HepG2 (cell line): ENCODE measurements around the gene TGM1.

Experiments used
- AKAP8 ChIP-seq: sonication (generic); formaldehyde crosslinking; IDR thresholded peaks from 2 replicates; pipeline ENCODE4 v1.5.1; 2020; ENCODE audit warnings: mild to moderate bottlenecking, missing genetic modification reagents
- BHLHE40 ChIP-seq: IDR thresholded peaks from 2 replicates; pipeline ENCODE4 v1.6.1; 2011; ENCODE audit warnings: low read length, improper control_type of control experiment
- MTF2 ChIP-seq: sonication (generic); formaldehyde crosslinking; IDR thresholded peaks from 2 replicates; pipeline ENCODE4 v1.5.0; 2020; ENCODE audit warnings: missing genetic modification reagents, borderline replicate concordance
- POLR2G ChIP-seq: fragments of 200-400 bp; formaldehyde crosslinking; IDR thresholded peaks from 2 replicates; pipeline ENCODE4 v1.6.1; 2018; ENCODE audit warnings: mild to moderate bottlenecking, low read depth, low read length, moderate library complexity
- SIN3A ChIP-seq: IDR thresholded peaks from 2 replicates; pipeline ENCODE4 v1.6.1; 2011; ENCODE audit warnings: low read depth, mild to moderate bottlenecking, control low read depth, low read length, borderline replicate concordance
- SP1 ChIP-seq, 2 experiments: fragments of 450-650 bp in 1 of 2; sonication (generic) in 1 of 2; formaldehyde crosslinking in 1 of 2; IDR thresholded peaks; 2 replicates each; pipeline versions ENCODE4 v1.4.0 to v1.6.1; 2016 to 2020; ENCODE audit warnings: missing genetic modification reagents in 1 of 2
- TAF15 ChIP-seq: fragments of 200-400 bp; formaldehyde crosslinking; IDR thresholded peaks from one replicate; pipeline ENCODE4 v1.6.1; 2018; ENCODE audit warnings: mild to moderate bottlenecking, low read depth, low read length; ENCODE audit not compliant: poor library complexity, severe bottlenecking
- ZBTB43 ChIP-seq: sonication (generic); formaldehyde crosslinking; conservative IDR thresholded peaks from 2 replicates; pipeline ENCODE4 v1.4.0; 2020; ENCODE audit warnings: missing genetic modification reagents
- ZFP37 ChIP-seq: sonication (generic); formaldehyde crosslinking; IDR thresholded peaks from 2 replicates; pipeline ENCODE4 v1.4.0; 2020; ENCODE audit warnings: missing genetic modification reagents, borderline replicate concordance
- ZNF230 ChIP-seq: sonication (generic); formaldehyde crosslinking; IDR thresholded peaks from 2 replicates; pipeline ENCODE4 v1.4.0; 2020; ENCODE audit warnings: mild to moderate bottlenecking, missing genetic modification reagents
- ZNF292 ChIP-seq: sonication (generic); formaldehyde crosslinking; IDR thresholded peaks from 2 replicates; pipeline ENCODE4 v1.8.1; 2022; ENCODE audit warnings: mild to moderate bottlenecking, low read depth, missing genetic modification reagents, borderline replicate concordance
- ZNF703 ChIP-seq: sonication (generic); formaldehyde crosslinking; IDR thresholded peaks from 2 replicates; pipeline ENCODE4 v1.5.1; 2020; ENCODE audit warnings: missing genetic modification reagents, mild to moderate bottlenecking, moderate library complexity, borderline replicate concordance
- TF ChIP-seq, protein P1 (sequence below): sonication (generic); formaldehyde crosslinking; IDR thresholded peaks from 2 replicates; pipeline ENCODE4 v1.5.0; 2020; ENCODE audit warnings: mild to moderate bottlenecking, missing genetic modification reagents, moderate library complexity
- TF ChIP-seq, protein P2 (sequence below): sonication (generic); formaldehyde crosslinking; IDR thresholded peaks from 2 replicates; pipeline ENCODE4 v1.4.0; 2020; ENCODE audit warnings: missing genetic modification reagents, mild to moderate bottlenecking, borderline replicate concordance

DNA sequence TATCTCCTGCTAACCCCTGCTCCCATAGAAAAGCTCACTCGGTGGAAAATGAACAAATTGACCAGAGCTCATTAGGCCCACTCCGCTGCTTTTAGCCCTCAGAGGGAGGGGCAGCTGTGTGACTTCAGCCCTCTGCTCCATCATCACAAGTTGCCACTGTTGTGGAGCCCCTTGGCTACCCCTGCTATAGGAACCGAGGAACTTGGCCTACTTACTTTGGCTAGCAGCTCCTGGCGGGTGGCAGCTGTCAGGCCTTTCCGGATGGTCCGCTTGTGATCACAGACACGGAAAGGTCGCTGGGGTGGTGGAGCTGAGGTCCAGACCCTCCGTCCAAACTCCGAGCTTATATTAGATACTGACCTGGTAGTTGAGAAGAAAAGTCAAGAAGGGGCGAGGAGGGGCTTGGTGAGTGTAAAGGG, 44.2 kb upstream of the TGM1 start:
- no peak for TF ChIP-seq BHLHE40
- no peak for TF ChIP-seq ZFP37 (CRISPR knock-in tag)
- TF ChIP-seq, protein P1, sequence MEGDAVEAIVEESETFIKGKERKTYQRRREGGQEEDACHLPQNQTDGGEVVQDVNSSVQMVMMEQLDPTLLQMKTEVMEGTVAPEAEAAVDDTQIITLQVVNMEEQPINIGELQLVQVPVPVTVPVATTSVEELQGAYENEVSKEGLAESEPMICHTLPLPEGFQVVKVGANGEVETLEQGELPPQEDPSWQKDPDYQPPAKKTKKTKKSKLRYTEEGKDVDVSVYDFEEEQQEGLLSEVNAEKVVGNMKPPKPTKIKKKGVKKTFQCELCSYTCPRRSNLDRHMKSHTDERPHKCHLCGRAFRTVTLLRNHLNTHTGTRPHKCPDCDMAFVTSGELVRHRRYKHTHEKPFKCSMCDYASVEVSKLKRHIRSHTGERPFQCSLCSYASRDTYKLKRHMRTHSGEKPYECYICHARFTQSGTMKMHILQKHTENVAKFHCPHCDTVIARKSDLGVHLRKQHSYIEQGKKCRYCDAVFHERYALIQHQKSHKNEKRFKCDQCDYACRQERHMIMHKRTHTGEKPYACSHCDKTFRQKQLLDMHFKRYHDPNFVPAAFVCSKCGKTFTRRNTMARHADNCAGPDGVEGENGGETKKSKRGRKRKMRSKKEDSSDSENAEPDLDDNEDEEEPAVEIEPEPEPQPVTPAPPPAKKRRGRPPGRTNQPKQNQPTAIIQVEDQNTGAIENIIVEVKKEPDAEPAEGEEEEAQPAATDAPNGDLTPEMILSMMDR (CRISPR knock-in tag) = no peak
- no peak for TF ChIP-seq MTF2 (CRISPR knock-in tag)
- TF ChIP-seq ZBTB43 (CRISPR knock-in tag) = no peak
- no peak for TF ChIP-seq ZNF230 (CRISPR knock-in tag)
- TF ChIP-seq SP1 (IDR thresholded peaks at IDR 0.05) = no peak
- no peak for TF ChIP-seq SP1 (CRISPR knock-in tag; IDR thresholded peaks at IDR 0.05)
- TF ChIP-seq POLR2G = no peak
- TF ChIP-seq ZNF703 (CRISPR knock-in tag) = no peak
- TF ChIP-seq ZNF292 = no peak
- TF ChIP-seq SIN3A = no peak
- TF ChIP-seq TAF15 = no peak
- TF ChIP-seq AKAP8 (CRISPR knock-in tag) = peak; percentile 55; the same call in 1 of the 2 replicates
- TF ChIP-seq, protein P2, sequence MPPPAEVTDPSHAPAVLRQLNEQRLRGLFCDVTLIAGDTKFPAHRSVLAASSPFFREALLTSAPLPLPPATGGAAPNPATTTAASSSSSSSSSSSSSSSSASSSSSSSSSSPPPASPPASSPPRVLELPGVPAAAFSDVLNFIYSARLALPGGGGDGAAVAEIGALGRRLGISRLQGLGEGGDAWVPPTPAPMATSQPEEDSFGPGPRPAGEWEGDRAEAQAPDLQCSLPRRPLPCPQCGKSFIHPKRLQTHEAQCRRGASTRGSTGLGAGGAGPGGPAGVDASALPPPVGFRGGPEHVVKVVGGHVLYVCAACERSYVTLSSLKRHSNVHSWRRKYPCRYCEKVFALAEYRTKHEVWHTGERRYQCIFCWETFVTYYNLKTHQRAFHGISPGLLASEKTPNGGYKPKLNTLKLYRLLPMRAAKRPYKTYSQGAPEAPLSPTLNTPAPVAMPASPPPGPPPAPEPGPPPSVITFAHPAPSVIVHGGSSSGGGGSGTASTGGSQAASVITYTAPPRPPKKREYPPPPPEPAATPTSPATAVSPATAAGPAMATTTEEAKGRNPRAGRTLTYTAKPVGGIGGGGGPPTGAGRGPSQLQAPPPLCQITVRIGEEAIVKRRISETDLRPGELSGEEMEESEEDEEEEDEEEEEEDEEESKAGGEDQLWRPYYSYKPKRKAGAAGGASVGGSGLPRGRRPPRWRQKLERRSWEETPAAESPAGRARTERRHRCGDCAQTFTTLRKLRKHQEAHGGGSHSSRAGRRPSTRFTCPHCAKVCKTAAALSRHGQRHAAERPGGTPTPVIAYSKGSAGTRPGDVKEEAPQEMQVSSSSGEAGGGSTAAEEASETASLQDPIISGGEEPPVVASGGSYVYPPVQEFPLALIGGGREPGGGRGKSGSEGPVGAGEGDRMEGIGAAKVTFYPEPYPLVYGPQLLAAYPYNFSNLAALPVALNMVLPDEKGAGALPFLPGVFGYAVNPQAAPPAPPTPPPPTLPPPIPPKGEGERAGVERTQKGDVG = peak; percentile 98
